GM19025 (cell line): ENCODE measurements around the gene RPRM.
A peak's percentile ranks its signal among the peaks of the same experiment; 100 is the strongest.
"Not testable (repeated sequence)": the region's sequence is repeated elsewhere in the genome, so short reads cannot be mapped to it uniquely, and the experiment has no call there.

Source experiments
- ATAC-seq: cut with Tn5 transposase; IDR thresholded peaks from one replicate; pipeline ENCODE4 v1.9.1; 2021; ENCODE audit warnings: mild to moderate bottlenecking, low read depth, moderate library complexity; ENCODE audit not compliant: unreplicated experiment

RPRM gene

DNA sequence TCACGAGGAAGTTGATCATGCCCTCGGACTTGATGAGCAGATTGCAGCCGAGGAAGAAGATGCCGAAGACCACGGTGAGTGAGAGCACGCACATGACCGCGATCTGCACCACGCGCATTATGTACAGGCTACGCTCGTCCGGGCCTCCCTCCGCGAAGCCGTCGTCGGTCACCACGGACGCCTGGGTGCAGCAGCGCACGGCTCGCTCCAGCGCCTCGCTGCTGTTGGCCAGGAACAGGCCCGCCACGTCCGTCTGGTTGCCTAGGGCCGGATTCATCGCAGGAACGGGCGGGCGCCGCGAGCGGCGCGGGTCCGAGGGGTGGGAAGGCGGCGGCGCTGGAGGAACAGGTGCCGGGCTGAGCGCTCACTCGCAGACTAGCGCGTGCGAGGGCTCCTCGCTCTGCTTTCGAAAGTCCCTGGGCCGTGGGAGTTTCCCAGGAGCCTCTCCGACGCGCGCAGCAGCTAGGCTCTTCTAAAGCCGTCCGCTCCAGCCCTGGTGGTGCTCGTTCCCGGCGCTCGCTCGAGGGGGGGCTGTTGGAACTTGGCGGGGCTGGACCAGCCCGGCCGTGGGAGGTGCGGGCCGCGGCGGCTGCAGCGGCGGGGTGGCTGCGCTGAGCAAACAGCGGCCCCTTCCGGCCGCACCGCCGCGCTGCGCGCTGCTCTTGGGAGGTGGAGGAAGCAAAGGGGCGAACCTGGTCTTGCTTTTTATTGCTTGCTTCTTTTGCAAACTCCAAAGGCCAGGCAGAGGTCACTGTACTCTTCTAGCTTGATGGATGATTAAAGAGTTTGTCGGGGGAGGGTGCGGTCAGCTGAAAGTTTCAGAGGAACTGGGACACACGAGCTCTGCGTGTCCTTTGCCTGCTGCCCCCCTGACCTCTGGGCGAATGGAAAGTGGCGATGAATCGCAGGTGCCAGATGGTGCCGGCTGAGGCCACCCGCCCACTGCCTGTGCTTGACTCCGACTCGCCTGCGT, at the start of gene RPRM:
Gene RPRM (minus strand): TSS at position 474 of the 973 bp plus-strand sequence. CDS start 197 bp downstream, at position 277.
- peak; percentile 81 for ATAC-seq

DNA sequence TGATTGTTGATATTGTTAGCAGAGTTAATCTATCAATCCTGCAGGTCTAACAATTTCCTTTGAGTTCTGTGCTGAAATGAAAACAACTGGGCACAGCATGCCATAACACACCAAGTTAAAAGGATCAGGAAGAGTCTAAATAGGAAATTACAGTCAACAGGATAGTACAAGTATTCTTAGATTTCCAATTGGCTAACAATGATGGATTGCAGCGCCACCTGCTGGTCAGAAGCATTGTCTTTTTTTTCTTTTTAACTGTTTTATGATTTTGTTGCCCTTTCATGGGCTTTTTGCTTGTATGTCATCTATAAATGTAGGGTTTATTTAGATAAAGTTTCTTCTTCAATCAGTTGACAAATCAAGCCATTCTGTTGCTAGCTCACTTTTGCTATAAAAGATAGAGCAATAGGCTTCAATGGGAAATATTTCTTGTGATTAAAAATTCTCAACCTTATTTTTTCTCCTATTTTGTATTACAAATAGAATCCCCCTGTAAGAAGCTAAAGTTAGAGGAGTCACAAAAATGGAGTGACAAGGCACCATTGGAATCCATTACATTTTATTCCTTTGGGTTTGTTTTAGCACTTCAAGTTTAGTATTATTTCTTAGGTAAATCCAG, 40.8 kb upstream of the RPRM start:
- ATAC-seq: no peak

DNA sequence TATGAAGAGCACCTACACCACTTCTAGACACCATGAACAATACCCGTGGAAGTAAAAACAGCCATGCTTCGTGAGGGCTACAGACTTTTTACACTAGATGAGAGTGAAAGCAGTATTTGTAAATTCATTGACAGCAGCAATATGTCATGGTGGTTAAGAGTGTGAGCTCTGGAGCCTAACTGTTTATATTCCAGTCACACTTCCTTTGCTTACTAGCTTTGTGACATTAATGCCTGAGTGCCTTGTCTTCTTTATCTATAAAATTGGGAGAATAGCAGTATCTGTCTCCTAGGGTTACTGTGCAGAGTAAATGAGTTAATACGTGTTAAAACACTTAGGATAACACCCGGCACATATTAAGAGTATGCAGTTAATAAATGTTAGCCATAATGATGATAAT, 33.8 kb upstream of the RPRM start:
- ATAC-seq: no peak

DNA sequence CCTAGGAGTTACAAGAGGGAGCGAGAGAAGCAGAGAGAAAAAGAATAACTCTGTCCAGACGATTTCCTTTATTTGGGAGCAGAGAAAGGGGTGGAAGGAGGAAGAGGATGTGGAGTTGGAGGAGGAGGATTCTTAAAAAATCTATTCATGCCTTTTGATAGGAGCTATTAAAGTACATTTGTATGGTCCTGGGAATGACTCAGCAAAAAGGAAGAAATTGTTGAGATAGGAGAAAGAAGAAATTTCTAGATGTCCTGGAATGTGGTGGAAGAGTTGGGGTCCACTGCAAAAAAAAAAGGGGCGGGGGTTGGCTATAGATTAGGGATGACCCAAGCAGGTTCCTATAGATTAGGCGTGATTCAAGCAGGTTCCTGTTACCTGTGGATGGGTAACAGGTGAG, 32.4 kb upstream of the RPRM start:
- ATAC-seq: no peak

DNA sequence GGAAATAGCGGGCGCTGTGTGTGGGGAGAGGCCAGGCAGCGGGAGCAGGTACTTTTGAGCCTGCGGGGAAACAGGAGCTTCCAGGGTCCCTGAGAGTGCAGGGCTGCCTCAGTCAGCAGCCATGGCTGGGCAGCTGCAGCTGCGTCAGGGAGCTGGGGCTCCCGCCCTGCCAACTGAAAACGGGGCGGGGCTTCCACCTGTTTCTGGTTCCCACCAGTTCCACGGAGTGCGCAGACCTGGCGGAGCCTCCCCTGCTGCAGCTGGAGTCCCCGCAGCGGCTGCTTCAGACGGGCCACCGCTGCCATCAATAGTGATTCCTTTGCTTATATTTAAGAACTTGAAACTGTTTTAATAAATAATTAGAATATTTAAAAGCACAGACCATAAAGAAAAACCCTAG, 30.6 kb upstream of the RPRM start:
- no peak for ATAC-seq

DNA sequence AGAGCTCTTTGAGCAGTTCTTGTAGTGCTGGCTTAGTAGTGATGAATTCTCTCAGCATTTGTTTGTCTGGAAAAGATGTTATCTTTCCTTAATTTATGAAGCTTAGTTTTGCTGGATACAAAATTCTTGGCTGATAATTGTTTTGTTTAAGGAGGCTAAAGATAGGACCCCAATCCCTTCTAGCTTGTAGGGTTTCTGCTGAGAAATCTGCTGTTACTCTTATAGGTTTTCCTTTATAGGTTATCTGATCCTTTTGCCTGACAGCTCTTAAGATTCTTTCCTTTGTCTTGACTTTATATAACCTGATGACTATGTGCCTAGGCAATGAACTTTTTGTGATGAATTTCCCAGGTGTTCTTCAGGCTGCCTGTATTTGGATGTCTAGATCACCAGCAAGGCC, 27.9 kb upstream of the RPRM start:
- ATAC-seq: not testable (repeated sequence)

DNA sequence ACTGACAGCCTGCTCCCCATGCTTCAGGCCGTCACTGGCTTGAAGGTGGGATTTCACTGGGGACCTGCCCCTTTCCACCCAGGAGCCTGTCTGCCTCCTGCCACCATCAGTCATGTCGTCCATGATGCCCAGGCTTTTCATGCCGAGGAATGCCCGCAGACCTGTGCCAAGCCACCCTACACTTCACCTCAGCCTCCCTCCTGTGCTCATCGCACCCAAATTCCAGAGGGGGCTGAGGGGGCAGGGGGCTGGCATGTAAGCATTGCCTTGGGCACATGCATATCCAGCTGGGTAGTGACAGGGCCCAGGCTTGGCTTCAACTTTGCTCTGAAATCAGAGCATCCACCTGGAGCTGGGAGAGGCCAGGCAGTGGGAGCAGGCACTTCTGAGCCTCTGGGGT, 20.9 kb upstream of the RPRM start:
- ATAC-seq: no peak

DNA sequence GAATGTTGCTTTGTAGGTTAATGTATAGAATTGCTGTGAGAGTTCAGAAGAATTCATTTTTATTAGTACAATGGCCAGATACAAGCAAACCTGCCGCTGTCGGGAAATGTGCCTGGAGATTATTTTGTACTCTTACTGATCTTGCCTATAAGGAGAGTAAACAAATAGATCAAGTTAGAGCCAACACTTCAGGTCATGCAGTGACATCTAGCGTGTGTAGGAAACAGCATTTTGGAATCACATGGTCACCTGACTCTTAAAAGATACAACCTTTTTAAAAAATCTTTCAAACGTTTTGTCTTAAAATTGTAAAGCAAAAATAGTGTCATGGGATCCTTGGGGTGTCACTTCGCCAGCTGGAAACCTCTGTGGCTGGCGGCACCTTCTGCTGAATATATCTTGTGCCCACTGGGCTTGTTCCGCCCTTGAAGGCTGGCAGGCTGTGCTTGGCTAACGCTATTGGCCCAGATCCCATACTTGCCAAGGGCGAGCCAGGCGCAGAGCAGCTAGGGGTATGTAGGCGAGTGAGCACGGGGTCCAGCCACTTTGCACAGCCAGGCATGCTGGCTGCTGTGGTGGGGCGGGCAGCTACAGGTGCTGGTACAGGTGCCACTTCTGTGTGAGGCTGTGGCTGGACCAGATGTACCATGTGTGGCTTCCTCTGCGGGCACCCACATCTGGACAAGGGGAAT, 19.5 kb upstream of the RPRM start:
- no peak for ATAC-seq

DNA sequence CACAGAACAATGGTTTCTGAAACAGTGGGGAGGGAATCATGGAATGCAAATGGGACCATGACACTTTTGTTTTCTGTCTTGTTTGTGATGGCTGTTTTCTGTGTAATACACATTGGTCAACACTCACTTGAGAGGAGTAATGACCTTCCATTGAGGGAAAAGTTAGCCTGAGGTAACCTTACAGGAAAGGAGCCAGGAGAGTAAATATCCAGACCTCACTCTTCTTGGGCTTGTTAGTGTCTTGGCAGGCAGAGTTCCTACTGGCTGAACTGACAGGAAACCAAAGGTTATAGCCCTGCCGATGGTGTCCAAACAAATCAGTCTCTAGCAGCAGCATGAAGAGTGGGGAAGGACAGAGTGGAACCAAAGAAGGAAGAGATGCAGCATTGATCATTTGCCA, 17.2 kb upstream of the RPRM start:
- ATAC-seq: no peak

DNA sequence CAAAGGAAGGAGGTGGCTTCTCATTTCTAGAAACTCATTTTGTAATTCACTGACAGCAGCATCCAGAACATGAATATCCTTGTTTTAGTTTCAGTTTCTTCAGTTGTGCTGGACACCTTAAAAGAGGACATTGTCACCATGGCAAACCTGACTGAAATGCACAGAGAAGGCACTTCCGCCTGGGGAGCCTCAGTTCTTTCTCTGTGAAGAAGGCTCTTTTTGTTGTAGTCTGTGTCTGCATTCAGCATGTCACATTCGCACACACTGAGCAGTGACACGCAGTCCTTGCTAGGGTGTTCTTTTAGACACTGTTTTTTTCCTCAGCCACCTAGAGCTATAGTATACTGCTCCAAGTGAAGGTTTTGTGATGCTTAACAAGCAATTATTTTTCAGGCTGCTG, 9.5 kb upstream of the RPRM start:
- peak; percentile 53 for ATAC-seq

DNA sequence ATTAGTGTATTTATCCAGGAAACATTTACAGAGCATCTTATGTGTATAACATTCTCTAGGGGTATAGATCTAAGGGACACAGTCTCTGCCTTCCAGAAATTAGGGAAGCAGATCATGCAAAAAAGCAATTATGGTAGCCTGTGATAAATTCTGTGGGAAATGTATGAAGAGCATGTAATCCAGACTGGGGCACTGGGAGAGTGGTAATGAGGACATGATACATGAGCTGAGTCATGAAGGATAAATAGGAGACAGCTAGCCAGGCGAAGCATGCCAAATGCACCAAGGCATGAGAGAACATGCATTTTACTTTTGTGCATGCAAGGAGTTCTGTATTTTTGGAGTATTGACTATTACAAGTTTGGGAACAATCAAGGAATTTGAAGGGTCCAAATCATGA, 8.9 kb upstream of the RPRM start:
- ATAC-seq: no peak

DNA sequence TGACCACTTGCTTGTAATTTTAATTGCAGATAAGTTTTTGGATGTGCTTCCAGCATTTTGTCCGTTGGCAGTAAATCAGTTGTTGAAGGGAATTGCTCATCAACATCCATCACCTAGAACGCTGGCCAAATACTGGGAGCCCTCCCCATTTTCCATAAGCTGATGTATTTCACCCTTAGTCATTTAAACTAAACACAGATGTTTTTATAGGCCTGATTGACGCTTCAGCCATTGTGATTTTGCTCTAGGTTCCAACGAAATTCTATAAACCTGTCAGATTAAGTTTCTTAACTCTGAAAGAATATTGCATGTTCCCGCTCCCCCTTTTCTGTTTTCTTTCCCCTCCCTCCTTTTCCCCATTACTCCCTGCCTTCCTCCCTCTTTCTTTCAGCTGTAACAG, 1.0 kb upstream of the RPRM start:
- ATAC-seq: no peak

DNA sequence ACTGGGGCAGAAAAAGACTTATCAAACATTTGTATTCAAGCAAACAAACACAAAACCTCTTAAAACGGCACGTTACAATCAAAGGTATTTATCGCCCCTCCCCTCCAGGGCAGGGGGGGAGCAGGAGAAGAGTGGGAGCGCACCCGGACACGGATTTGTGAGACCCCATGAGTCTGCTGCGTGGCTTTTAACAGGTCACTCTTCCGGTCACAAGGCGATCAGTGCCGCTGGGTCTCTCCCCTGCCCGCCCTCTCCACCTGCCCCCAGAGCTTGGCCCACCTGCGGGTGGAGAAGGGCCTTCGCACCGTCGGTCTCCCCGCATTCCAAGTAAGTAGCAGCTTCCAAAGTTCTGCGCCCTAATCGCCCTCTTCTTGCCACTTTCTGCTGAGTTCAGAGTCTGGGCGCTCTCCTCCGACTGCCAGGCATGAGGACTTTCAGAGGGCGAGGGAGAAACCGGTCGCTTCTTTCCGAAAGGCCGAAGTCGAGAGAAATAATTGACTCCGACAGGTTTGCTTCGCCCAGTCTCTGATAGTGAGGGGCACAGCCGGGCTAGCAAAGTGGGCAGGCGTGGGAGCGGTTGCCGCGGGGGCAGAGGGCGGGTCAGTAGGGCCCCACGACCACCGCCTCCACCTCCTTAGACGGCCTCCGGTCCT, 800 bp downstream of the RPRM start:
- no peak for ATAC-seq

DNA sequence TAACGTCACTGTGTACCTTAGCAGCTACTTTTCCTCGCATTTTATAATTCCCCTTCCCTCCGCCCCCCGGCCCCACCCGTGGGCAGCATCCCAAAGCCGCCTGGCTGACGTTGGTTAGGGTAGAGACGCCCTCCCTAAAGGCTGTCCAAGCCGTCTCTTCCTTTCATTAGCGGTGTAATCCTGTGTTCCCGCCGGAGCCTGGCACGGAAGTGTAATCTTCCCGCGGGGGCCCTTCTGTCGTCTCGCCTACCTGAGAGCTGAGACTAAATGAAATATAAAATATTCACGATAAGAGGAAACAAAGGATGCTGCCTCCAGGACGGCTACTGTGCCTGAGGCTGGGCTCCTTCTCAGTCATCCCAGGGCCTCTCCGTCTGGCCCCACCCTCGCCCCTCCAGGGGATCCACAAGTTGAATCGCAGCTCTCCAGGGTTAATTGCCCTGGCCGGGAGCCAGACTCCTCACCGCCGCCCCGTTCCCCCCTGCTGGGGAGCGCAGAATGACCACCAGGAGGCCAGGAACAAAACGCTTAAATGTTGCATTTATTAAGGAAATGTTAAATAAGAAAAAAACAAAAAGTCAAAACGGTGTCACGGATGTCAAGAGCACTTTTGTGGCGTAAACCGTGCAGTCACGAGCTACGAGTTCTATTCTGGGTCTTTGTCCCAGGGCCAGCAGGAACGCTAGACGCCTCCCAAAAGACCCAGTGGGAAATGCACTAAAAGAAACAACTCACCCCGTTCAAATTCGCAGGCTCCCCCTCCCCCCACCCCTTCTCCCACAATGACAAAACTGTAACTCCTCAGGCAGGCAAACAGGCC, 1.5 kb downstream of the RPRM start:
- ATAC-seq: no peak

DNA sequence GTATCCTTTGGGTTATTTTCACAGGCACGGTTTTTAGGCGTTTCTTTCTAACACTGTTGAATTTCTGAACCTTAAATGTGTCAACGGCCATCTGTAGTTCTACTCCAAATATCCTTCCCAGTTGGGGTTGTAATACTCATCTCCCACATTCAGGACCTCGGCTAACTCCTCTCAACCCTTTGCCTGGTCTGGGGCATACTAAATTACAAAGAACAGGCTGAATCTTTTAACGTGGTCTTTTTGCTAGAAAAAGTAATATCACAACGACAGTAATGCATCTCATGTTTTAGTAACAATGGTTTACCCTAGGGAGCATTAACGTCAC, 2.1 kb downstream of the RPRM start:
- ATAC-seq: no peak

DNA sequence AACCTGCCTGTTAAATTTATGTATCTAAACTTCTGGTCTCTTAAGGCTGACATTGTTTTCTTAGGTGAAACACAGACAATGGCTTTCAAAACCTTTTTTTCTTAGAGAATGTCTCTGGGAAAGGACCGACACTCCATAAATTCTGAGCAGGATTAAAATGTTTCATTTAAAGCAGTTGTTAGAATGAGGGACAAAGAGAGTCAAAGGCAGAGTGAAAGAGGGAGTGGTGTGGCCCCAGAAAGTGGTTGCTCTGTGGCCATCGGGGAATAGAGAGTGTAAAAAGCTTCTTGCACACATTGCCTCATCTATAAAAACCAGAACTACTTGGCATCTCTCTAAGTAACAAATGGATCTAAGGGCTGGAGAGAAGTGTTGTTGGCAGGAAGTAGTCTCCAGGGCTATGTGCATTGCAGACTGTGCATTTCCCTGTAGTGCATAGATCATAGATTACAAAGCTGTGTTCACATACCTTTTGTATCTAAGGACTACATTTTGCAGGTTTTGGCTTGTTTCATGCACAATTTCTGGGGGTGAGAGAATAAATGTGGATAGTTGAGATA, 3.6 kb downstream of the RPRM start:
- ATAC-seq: no peak

DNA sequence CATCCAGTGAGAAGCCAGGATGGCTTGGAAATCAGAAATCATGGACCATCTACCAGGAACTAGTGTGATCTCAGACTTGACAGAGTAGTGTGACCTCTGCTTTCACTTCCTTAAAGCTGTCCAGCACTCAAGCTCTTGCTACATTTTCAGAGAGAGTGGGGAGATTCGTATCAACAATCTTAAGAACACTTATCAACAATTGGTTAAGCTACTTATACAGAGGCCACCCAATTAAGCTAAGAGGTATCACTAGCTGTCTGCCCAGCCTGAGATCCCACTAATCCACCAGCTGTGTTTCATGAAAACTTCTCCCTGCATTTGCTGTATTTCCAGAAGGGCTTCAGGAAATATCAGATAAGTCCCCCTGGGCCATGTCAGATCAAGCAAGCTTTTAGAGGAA, 4.2 kb downstream of the RPRM start:
- ATAC-seq: no peak

DNA sequence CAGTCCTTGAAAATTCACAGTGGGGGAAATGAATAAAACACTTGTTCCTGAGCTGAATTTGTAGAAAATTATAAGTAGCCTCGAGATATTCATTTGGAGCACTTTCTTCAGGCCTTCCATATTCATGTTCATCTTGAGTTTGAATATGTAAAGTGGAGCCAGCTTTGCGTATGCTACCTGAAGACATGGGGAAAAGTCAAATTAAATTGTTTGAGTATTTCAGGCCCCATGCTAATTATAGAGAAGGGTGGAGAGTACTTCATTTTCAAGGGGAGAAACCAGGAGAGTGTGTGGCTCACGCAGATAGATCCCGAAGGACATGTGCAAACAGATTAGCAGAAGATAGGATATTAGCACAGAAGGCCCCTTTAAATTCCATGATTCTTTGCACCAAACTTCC, 7.7 kb downstream of the RPRM start:
- no peak for ATAC-seq

DNA sequence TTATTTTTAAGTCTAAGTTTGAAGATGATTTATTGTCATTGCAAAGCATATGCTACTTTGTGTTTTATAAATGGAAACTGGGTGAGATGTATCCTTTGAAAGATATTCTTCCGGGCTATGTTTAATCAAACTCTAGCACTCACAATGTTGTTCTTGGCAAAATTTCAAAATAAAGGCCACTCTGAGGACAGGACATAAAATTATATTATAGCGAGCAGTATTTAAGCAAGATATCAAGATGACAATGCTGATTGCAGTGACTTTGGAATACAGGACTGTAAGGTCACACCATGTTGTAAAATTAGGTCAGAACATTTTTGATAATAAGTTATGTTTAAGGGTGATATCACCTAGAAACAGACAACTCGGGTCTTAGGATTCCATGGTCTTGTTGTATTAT, 14.2 kb downstream of the RPRM start:
- no peak for ATAC-seq

DNA sequence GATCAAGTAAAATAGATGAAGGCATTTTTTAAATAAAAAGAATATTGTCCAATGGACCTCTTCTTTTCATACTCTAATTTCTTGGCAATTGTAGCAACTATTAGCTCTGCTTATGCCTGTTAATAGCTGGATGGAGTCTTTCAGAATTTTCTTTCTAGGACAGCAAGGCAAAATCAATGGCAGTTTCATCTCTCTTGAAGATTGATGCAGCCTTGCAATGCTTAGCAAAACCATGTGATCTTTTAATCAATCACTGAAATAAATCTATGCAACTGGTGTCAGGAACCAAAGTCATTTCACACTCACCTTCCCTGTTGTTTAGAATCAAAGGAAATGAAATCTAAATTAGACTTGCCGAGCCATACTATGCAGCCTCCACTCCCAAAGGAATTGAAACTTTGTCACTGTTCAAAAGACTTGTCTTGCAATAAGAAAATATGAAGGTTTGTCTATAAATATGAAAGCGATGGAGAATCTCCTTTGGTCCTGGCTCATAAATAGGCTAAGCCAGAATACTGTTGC, 16.2 kb downstream of the RPRM start:
- ATAC-seq: no peak
